Body of pancreas (tissue), 4 donors: ENCODE measurements around the gene CNTNAP5. TPM values are rescaled to one million over a fixed set of nuclear protein-coding genes. Genes with fewer than 3 reads are reported as not detected.

Source experiments
- ATAC-seq: fragments of 150-250 bp; one replicate; pipeline ENCODE4 v1.9.1; 2016
- DNase-seq, 4 donors: peaks; one replicate each; pipeline ENCODE4 v3.0.0-alpha.2; 2019
- H3K27ac ChIP-seq, 4 donors: fragments of 200-600 bp; sonication (generic); 1 replicate in 3 of 4; 2 replicates in 1 of 4; pipeline versions ENCODE4 v1.5.1 to v1.6.1; 2016 to 2019; ENCODE audit warnings: mild to moderate bottlenecking in 1 of 4, mixed read lengths in 1 of 4, moderate library complexity in 1 of 4
- H3K27me3 ChIP-seq, 2 donors: fragments of 200-600 bp; sonication (generic); one replicate each; pipeline ENCODE4 v1.6.0; 2016; ENCODE audit warnings: mild to moderate bottlenecking in 1 of 2
- H3K36me3 ChIP-seq, 2 donors: fragments of 200-600 bp; sonication (generic); replicated peaks in 1 of 2; 2 replicates each; pipeline ENCODE4 v1.5.1; 2016; ENCODE audit warnings: low read depth in 2 of 2; ENCODE audit not compliant: insufficient read depth in 1 of 2
- H3K4me1 ChIP-seq: fragments of 200-600 bp; sonication (generic); one replicate; pipeline ENCODE4 v1.6.0; 2016
- H3K4me3 ChIP-seq, 2 donors: fragments of 200-600 bp; sonication (generic); 1 replicate in 1 of 2; 2 replicates in 1 of 2; pipeline ENCODE4 v1.5.1; 2016 to 2019
- H3K9me3 ChIP-seq, 3 donors: fragments of 200-600 bp; sonication (generic); 1 replicate in 2 of 3; 2 replicates in 1 of 3; pipeline ENCODE4 v1.5.1; 2016
- CTCF ChIP-seq, 7 experiments: fragments of 450-650 bp in 4 of 7; fragments of 200-600 bp in 3 of 7; sonication (generic) in 3 of 7; IDR thresholded peaks; one replicate each; pipeline ENCODE4 v1.5.1; 2016 to 2019; ENCODE audit warnings: antibody characterized with exemption in 7 of 7
- POLR2A ChIP-seq, 3 donors: fragments of 450-650 bp; IDR thresholded peaks; one replicate each; pipeline ENCODE4 v1.6.1; 2016; ENCODE audit warnings: antibody characterized with exemption in 3 of 3, mild to moderate bottlenecking in 2 of 3
- WGBS, 2 donors: methylation state at CpG; one replicate each; pipeline ENCODE4 v1.1.5; 2017; 5-methylcytosine and 5-hydroxymethylcytosine counted together
- intact Hi-C: fragments of 100-400 bp; cut with DNase I; formaldehyde crosslinking; loops from one replicate; pipeline ENCODE4 v1.15.1; 2023
- total RNA-seq, 2 donors: library from RNA; depleted of rRNA; stranded (reverse); fragments of >200 nt; gene quantifications; one replicate each; pipeline ENCODE4 v1.1.0, GENCODE V29; 2016

Gene CNTNAP5
- total RNA-seq, 2 donors from 2014 or later: 0.26 to 0.33 TPM

GRCh38 chr2:124039032-124039431, 13.9 kb downstream of the CNTNAP5 start:
- H3K27ac ChIP-seq: no peak overlapping the region
- intact Hi-C loops: no loop called here
- no peaks in the 10 kb centered on the region for H3K27me3 ChIP-seq
- H3K9me3 ChIP-seq: no peaks in the 10 kb centered on the region
- 16 to 21% methylated on average over 2 of the region's 2 CpGs for whole genome bisulfite sequencing, 2 donors
- ATAC-seq: no peak
- no peaks in the 10 kb centered on the region for H3K36me3 ChIP-seq
- DNase-seq: no peak
- TF ChIP-seq POLR2A (IDR thresholded peaks at IDR 0.05) (no peak), CTCF (IDR thresholded peaks at IDR 0.05) (no peak)
- H3K4me3 ChIP-seq: no peak overlapping the region
- H3K4me1 ChIP-seq: no peaks in the 10 kb centered on the region

- Histone ChIP-seq H3K36me3 (no peaks in the 10 kb centered on the region), H3K4me1 (no peaks in the 10 kb centered on the region), H3K4me3 (no peak overlapping the region), H3K27me3 (no peaks in the 10 kb centered on the region), H3K9me3 (no peaks in the 10 kb centered on the region), H3K27ac (no peak overlapping the region)
- intact Hi-C loops: no loop called here
- TF ChIP-seq CTCF (IDR thresholded peaks at IDR 0.05): no peak
- TF ChIP-seq POLR2A (IDR thresholded peaks at IDR 0.05): no peak
- WGBS, 2 donors: 15 to 17% methylated on average over 4 of the region's 4 CpGs
- no peak for DNase-seq
- no peak for ATAC-seq
Observed at GRCh38 chr2:124039762-124040291, 14.7 kb downstream of the CNTNAP5 start.

GRCh38 chr2:124045894-124046293, 20.8 kb downstream of the CNTNAP5 start:
- 47 to 58% methylated on average over 2 of the region's 2 CpGs for WGBS, 2 donors
- intact Hi-C loops: no loop called here
- Histone ChIP-seq H3K27me3 (no peaks in the 10 kb centered on the region), H3K36me3 (no peaks in the 10 kb centered on the region), H3K27ac (no peak overlapping the region), H3K4me1 (no peaks in the 10 kb centered on the region), H3K9me3 (no peaks in the 10 kb centered on the region), H3K4me3 (no peak overlapping the region)
- DNase-seq (no peak), ATAC-seq (no peak)
- TF ChIP-seq CTCF (IDR thresholded peaks at IDR 0.05) (no peak), POLR2A (IDR thresholded peaks at IDR 0.05) (no peak)

- Histone ChIP-seq H3K27ac (no peak overlapping the region), H3K4me1 (no peaks in the 10 kb centered on the region), H3K9me3 (no peaks in the 10 kb centered on the region), H3K36me3 (no peaks in the 10 kb centered on the region), H3K4me3 (no peak overlapping the region), H3K27me3 (no peaks in the 10 kb centered on the region)
- ATAC-seq (no peak), DNase-seq (no peak)
- TF ChIP-seq CTCF (IDR thresholded peaks at IDR 0.05): no peak
- TF ChIP-seq POLR2A (IDR thresholded peaks at IDR 0.05): no peak
- intact Hi-C loops: no loop called here
- WGBS, 2 donors: 48 to 58% methylated on average over 3 of the region's 3 CpGs
Observed at GRCh38 chr2:124046332-124046731, 21.2 kb downstream of the CNTNAP5 start.

- ATAC-seq (no peak), DNase-seq (no peak)
- 45 to 49% methylated on average over 2 of the region's 2 CpGs for WGBS, 2 donors
- Histone ChIP-seq H3K36me3 (no peaks in the 10 kb centered on the region), H3K27ac (no peak overlapping the region), H3K27me3 (no peaks in the 10 kb centered on the region), H3K4me1 (no peaks in the 10 kb centered on the region), H3K9me3 (no peaks in the 10 kb centered on the region), H3K4me3 (no peak overlapping the region)
- TF ChIP-seq CTCF (IDR thresholded peaks at IDR 0.05): no peak
- TF ChIP-seq POLR2A (IDR thresholded peaks at IDR 0.05): no peak
- intact Hi-C loops: no loop called here
Observed at GRCh38 chr2:124048102-124048501, 23.0 kb downstream of the CNTNAP5 start.
